Activated naive CD4-positive, alpha-beta T cell treated with Interleukin-2 at 50 U/mL for 16 hours (primary cell): ENCODE data around the gene CD2BP2.
"Not testable (repeated sequence)": the region's sequence is repeated elsewhere in the genome, so short reads cannot be mapped to it uniquely, and the experiment has no call there.

Source experiments
- DNase-seq: peaks from one replicate; pipeline ENCODE4 v3.0.0-alpha.2; 2020

Gene CD2BP2

GRCh38 chr16:30355144-30355953 lies at the start of gene CD2BP2:
CD2BP2 (minus strand) TSS chr16:30355308; CDS start chr16:30354681, 627 bp downstream.
- peak; percentile 88 for DNase-seq

DNA sequence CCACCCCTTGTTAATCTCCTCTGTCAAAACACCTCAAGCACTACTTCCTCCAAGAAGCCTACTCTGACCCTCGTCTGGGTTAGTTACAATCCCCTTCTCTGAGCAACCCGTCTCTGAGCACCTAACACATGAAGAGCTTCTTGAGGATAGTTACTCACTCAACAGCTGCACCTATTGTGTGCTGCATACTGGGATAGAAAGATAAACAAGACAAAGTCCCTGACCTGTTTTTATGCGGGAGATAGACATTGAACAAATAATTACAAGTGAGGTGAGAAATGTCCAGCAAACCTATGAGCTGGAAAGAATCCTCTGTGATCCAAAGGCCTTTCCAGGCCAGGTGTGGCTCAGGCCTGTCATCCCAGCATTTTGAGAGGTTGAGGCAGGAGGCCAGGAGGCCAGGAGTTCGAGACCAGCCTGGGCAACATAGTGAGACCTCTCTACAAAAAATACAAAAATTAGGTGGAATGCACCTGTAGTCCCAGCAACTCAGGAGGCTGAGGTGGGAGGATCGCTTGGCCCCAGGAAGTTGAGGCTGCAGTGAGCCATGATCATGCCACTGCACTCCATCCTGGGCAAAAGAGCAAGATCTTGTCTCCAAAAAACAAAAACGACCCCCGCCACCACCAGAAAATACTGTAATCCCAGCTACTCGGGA lies 46.8 kb upstream of the CD2BP2 start:
- no peak for DNase-seq

GRCh38 chr16:30399435-30400186 lies 44.5 kb upstream of the CD2BP2 start:
- no peak for DNase-seq

DNA sequence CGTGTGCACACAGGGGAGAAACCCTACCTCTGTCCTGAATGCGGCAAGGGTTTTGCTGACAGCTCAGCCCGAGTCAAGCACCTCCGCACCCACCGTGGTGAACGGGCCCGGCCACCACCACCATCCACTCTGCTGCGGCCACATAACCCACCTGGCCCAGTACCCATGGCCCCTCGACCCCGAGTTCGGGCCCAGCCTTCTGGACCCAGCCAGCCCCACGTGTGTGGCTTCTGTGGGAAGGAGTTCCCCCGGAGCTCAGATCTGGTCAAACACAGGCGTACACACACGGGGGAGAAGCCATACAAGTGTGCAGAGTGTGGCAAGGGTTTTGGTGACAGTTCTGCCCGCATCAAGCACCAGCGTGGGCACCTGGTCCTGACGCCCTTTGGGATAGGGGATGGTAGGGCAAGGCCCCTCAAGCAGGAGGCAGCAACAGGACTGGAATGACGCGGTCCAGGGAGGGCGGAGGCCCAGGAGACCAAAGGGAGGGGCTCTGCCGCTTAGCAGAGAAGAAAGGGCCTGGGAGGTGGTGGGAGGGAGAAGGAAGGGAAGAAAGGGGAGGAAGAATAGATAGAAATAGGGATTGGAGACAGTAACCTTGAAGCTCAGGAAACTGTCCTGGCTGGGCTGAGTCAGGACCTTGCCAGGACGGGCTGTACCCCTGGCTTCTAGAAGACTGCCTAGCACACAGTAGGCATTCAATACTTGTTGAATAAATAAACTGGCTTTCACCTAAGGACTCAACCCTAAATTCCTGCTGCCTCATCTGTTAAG lies 43.7 kb upstream of the CD2BP2 start:
- no peak for DNase-seq

- no peak for DNase-seq
These were observed 42.9 kb upstream of the CD2BP2 start for GRCh38 chr16:30397776-30398660.

DNA sequence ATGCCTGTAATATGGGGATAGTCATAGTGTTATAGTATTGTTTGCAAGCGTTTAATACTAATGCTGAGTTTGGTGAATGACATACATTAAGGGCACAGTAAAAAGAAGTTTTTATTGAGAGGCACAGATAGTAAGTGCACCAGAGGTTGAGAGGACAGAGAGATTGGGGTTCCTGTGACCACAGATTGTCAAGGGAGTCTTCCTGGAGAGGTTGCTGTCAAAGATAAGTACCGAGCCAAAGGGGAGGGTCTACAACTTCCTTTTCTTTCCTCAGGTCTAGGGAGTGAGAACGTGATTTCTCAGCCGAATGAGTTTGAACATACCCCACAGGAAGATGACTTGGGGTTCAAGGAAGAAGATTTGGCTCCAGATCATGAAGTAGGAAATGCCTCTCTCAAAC lies 41.9 kb upstream of the CD2BP2 start:
- no peak for DNase-seq

DNA sequence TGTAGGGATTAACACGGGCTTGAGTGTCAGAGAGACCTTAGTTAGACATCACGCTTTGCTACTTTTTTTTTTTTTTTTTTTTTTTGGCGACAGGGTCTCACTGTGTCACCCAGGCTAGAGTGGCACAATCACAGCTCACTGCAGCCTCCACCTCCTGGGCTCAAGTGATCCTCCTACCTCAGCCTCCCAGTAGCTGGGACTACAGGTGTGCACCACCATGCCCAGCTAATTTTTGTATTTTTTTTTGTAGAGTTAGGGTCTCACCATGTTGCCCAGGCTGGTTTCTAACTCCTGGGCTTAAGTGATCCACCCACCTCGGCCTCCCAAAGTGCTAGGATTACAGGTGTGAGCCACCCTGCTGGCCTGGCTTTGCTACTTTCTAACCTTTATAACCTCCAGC lies 41.5 kb upstream of the CD2BP2 start:
- DNase-seq: not testable (repeated sequence)

DNA sequence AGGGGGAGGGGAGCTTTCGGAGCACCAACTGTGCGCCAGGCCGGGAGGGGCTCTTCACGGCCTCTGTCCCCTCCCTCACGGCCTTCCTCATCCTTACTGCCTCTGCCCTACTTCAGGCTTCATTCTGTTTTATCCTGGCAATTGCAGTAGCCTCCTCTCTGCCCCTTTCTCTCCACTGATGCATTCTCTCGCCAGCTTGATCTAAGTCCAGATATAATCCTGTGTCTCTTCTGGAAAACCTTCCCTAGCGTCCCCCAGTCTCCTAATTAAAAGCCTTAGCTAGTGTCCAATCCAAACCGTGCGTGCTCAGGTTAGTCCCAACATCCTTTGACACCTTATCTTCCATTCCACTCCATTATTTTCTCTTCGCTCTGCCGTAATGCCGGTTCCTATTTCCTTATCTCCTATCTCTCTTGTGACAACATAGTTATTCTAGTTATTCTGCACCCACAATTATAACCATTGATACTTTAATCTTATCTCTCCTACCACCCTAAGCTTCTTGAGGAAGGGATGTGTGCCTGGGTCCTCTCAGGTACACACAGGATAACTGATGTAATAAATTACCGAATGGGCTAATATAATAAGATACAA lies 41.0 kb upstream of the CD2BP2 start:
- DNase-seq: no peak

DNA sequence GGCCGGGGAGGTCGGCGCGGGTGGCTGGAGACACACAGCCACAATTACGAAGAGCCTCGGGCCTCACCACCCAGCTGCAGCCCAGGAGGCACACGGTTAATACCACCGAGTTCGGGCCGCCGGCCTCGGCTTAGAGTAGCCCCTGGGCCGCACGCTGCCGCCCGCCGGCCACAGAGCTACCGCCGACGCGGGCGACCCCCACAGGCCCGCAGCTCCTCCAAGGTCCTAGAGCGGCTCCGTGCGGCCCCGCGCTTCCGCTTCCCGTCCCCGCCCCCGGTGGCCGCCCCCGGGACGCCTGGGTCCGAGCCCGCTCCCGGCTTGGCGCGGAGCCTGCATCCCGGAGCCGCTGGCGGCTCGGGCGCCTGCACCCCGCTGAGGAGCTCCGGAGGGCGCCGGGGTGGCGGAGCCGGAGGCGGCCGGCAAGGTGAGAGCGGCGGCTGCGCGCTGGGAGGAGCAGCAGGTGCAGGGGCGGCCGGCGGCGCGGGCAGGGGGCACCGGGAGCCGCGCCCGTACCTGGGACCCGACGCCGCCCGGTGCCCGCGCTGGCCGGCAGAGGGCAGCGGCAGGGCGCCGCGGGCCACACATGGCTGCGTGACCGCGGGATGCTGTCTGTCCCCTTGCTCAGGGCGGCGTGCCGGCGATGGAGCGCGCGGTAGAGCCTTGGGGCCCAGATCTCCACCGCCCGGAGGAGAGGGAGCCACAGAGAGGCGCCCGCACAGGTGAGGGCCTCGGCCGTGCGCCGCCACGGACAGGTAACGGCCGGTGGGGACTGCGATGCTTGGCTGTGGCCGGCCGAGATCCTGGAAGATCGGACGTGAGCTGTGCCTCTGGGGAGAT lies 40.3 kb upstream of the CD2BP2 start, which contains the start of gene ZNF48:
Gene ZNF48 (plus strand): TSS at position 266 of the 837 bp plus-strand sequence. CDS start 375 bp downstream, at position 641.
- peak; percentile 62 for DNase-seq

- DNase-seq: no peak
These were observed 39.6 kb upstream of the CD2BP2 start for GRCh38 chr16:30394592-30395154.

GRCh38 chr16:30383521-30383920 lies 28.4 kb upstream of the CD2BP2 start:
- DNase-seq: no peak

GRCh38 chr16:30382111-30382881 lies 27.2 kb upstream of the CD2BP2 start, which contains the start of gene SEPTIN1:
SEPTIN1 (minus strand) TSS chr16:30382561; CDS start chr16:30382542, 19 bp downstream.
- DNase-seq: peak; percentile 80

DNA sequence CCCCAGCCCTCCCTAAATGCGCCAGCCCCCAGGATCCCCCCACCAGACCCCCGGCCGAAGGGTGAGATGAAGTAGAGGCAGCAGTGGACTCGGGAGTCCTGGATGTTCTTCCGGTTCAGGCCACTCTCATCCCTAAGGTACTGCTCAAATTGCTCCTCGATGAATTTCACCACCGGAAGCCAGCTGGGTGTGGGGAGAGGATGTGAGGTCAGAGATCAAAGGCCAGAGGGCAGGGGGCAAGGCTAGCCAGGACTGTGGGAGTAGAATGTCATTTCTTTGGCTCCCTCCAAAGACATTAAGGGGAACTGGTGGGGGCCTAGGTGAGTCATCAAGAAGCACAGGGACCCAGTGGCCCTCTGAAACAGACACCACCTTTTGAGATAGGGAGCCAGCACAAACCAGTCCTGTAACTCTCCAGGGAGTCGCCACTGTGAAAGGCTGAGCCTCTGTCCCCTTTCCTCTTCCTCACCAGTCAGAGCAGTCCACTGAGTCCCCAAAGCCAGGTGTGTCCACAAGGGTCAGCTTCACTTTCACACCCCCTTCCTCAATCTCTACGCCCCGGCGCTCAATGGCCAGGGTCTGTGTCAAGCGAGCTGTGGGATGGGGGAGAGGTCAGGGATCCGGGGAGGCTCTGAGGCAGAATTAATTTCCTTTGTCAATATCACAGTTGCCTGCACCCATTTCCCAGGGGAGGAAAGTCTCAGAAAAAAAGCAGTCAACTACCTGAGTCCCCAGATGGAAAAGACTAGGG lies 26.4 kb upstream of the CD2BP2 start:
- peak; percentile 37 for DNase-seq

- DNase-seq: no peak
These were observed 25.7 kb upstream of the CD2BP2 start for GRCh38 chr16:30380803-30381208.

- no peak for DNase-seq
These were observed 25.1 kb upstream of the CD2BP2 start for GRCh38 chr16:30380072-30380802.

DNA sequence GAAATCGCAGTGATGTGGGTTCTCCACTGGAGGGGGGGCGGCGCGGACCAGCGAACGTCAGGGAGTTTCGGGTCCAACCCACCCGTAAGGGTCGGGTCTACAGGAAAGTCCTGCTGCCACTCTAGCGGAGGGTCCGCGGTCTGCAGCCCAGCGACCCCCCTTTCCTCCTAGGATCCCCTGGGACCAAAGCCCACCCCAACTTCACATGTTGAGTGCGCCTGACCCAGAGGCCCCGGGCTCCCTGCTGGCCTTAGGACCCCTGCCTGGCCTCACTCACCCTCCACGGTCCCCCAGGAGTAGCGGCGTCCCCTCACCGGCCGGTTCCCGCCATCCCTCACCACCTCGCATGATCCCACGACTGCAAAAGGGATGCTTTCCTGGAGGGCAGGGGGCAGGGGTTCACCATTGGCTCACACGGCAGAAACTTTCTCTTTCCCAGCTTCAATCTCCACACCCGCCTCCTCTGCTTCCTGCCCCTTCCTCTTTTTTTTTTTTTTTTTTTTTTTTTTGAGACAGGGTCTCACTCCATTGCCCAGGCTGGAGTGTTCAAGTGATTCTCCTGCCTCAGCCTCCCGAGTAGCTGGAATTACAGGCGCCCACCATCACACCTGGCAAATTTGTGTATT lies 24.2 kb upstream of the CD2BP2 start:
- DNase-seq: no peak
